Esophagus (tissue), 2 donors: ENCODE data around the gene SLC23A3. TPM values are rescaled to one million over a fixed set of nuclear protein-coding genes. Genes with fewer than 3 reads are reported as not detected.

Source experiments
- H3K27ac ChIP-seq, 2 donors: one replicate each; pipeline ENCODE4 v1.5.1; 2013; ENCODE audit warnings: low read depth in 2 of 2, mild to moderate bottlenecking in 2 of 2, inconsistent platforms in 1 of 2, low read length in 1 of 2, moderate library complexity in 1 of 2
- H3K27me3 ChIP-seq, 2 donors: one replicate each; pipeline ENCODE4 v1.6.1; 2013; ENCODE audit warnings: low read length in 2 of 2, control low read depth in 1 of 2, mild to moderate bottlenecking in 1 of 2; ENCODE audit not compliant: insufficient read depth in 2 of 2, control insufficient read depth in 1 of 2
- H3K36me3 ChIP-seq, 2 donors: one replicate each; pipeline ENCODE4 v1.6.1; 2013; ENCODE audit warnings: low read length in 1 of 2; ENCODE audit not compliant: control insufficient read depth in 2 of 2, insufficient read depth in 2 of 2
- H3K4me1 ChIP-seq, 2 donors: one replicate each; pipeline ENCODE4 v1.6.1; 2013; ENCODE audit warnings: low read length in 1 of 2; ENCODE audit not compliant: control insufficient read depth in 2 of 2, insufficient read depth in 2 of 2
- H3K4me3 ChIP-seq, 2 donors: one replicate each; pipeline ENCODE4 v1.5.1; 2013; ENCODE audit warnings: low read length in 2 of 2, mild to moderate bottlenecking in 2 of 2, low read depth in 1 of 2, moderate library complexity in 1 of 2
- H3K9me3 ChIP-seq, 2 donors: one replicate each; pipeline ENCODE4 v1.6.1; 2013; ENCODE audit warnings: mild to moderate bottlenecking in 2 of 2, low read depth in 1 of 2, low read length in 1 of 2, moderate library complexity in 1 of 2; ENCODE audit not compliant: control insufficient read depth in 2 of 2, insufficient read depth in 1 of 2
- WGBS, 2 donors: extraction: QIAGEN DNeasy Blood & Tissue Kit; methylation state at CpG; one replicate each; pipeline ENCODE4 v1.1.7; 2013; 5-methylcytosine and 5-hydroxymethylcytosine counted together
- polyA plus RNA-seq, 2 donors: library from polyadenylated mRNA; stranded (reverse); fragments of 200-250 nt; gene quantifications; one replicate each; pipeline ENCODE4 v1.2.3, GENCODE V29; 2013
- donor health status: healthy with polysubstance abuse.
- donor health status: Bipolar disorder and iron deficiency.

Gene SLC23A3
- polyA plus RNA-seq, 2 donors: 1.2 to 3.4 TPM

DNA sequence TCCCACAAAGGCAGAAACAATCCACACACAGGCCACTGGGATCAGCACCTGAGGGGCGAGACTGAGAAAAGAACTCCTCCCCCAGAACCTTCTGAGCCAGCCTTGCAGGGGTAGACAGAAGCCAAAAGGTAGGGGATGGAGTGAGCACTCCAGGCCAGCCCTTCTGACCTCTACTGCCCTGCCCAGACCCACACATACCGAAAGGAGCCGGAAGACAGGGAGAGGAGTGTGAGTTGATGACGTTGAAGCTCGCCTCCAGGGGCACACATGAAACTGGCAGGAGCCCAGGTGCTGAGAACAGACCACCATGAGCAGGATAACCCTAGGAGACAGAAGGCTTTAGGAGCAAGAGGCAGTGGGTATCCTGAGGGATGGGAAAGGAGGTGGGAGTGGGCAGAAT, 1.8 kb downstream of the SLC23A3 start:
- H3K36me3 ChIP-seq: peaks cover 0 to 8% of the 10 kb centered on the region in 2 donors
- 71 to 72% methylated on average over 5 of the region's 5 CpGs for WGBS, 2 donors
- no peaks in the 10 kb centered on the region for H3K27me3 ChIP-seq
- H3K4me3 ChIP-seq: no peak overlapping the region
- H3K4me1 ChIP-seq: peaks cover 0 to 3% of the 10 kb centered on the region in 2 donors
- no peak overlapping the region for H3K27ac ChIP-seq
- H3K9me3 ChIP-seq: no peaks in the 10 kb centered on the region

DNA sequence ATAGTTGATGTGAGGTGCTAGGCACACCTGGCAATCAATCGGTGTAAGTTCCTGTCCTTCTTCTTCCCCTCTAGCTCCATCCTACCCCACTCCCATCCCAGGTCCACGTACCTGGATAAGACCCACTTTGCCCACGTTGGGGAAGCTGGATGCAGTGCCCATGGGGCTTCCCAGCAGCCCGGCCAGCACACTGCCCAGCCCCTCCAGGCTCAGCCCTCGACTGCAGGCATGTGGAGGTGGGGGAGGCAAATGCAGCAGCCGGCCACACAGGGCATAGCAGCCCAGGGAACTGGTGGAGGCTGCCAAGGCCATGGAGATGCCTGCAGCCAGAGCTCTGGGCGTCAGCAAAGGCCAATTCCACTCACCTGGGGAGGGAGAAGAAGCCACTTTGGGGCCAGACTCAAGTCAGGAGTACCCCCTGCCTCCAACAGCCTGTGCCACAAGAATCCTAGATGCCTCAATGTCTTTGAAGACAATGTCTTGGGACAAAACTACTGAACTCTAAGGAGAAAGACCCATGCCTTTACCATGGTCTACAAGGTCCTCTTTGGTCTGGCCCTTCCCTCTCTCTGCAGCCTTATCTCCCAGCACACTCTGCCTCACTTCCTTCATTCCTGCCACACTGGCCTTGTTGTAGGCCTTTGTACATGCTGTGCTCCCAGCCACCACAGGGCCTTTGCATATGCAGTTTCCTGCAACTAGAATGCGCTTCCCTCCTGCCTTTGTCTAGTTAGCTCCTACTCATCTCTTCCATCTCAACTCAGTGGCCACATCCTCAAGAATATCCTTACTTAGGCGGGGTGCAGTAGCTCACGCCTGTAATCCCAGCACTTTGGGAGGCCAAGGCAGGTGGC, 4.5 kb downstream of the SLC23A3 start:
- Histone ChIP-seq H3K9me3 (no peaks in the 10 kb centered on the region), H3K36me3 (no peaks in the 10 kb centered on the region), H3K4me3 (no peak overlapping the region), H3K4me1 (no peaks in the 10 kb centered on the region), H3K27ac (no peak overlapping the region), H3K27me3 (no peaks in the 10 kb centered on the region)
- WGBS, 2 donors: 85 to 87% methylated on average over 10 of the region's 10 CpGs

DNA sequence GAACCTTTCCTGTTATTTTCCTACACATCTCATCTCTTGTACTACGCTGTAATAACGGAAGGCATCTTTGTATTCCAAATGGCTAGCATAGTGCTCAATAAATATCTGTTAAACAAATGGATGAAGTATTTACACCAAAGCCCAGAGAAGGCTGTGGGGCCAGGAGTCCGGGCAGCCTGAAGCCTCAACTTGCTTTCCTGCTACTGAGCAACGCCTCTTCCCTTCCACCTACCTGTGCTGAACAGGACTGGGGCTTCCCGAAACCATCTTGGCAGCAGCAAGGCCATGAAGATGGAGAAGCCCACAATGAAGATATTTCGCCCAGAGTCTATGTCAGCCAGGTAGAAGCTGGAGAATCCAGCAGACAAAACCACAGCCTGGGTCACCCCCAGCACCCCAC, 6.7 kb downstream of the SLC23A3 start:
- Histone ChIP-seq H3K9me3 (no peaks in the 10 kb centered on the region), H3K27ac (no peak overlapping the region), H3K4me1 (peaks cover 0 to 3% of the 10 kb centered on the region in 2 donors), H3K27me3 (no peaks in the 10 kb centered on the region), H3K36me3 (no peaks in the 10 kb centered on the region), H3K4me3 (no peak overlapping the region)
- 92 to 93% methylated on average over 6 of the region's 6 CpGs for WGBS, 2 donors

DNA sequence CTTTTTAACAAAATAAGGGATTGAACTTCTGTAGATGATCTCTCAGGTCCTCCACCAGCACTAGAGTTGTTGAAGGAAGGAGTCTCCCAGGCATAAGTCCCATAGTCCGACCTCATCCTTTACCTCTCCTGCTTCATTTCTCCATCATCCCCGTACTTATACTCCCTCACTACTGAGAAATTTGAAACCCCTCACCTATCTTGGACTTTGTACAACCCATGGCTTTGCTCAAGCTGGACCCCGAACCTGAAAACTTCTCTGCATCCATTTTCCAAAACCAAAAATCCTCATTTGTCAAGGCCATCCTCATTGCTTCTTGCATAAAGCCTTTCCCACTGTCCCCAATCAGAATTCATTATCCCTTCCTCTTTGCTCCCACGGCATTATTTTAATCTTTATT, 8.7 kb downstream of the SLC23A3 start:
- peaks cover 0 to 3% of the 10 kb centered on the region in 2 donors for H3K4me1 ChIP-seq
- no peaks in the 10 kb centered on the region for H3K27me3 ChIP-seq
- 70 to 72% methylated on average over 4 of the region's 4 CpGs for WGBS, 2 donors
- peak overlapping the region; percentile 93 to 96 for H3K27ac ChIP-seq
- no peaks in the 10 kb centered on the region for H3K9me3 ChIP-seq
- peak overlapping the region; percentile 64 to 70 for H3K4me3 ChIP-seq
- H3K36me3 ChIP-seq: peaks cover 3 to 4% of the 10 kb centered on the region in 2 donors

DNA sequence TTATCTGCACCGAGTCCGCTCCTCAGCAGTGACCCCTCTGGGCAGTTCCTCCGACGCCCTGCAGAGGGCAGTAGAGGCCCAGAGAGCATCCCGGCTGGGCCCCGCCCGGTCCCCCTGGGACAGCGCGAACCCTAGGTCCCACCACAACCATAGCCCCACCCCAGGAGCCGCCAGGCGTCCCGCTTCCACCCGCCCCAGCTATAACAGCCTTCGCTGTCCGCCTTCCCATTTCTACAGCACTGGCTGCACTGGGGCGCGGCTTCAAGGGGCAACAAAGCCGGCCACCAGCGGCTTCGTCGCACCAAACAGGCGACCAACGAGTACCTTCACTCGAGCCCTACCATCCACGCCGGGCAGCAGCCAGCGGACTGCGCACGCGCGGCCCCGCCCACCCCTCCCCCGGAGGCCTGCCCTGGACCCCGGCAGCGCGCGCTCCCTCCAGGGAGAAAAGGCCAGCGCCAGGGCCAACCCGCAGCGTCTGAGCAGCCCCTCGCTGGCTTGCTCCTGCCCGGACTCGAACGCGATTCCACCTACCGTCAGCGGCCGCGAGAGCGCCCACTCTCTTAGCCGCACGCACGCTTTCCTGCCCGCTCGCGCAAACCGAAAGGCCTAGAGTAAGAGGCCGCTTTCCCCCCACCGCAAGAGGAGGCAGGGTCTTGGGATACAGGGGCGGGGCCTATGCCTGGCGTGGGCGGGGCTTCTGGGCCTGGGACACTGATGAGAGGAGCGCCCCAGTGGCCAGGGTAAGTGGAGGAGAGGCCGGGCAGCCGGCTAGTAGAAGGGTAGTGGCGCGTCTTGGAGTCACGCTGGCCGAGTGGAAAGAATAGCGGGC, 9.4 kb downstream of the SLC23A3 start, which contains the start of gene NHEJ1:
NHEJ1 (minus strand) TSS at position 630 of the 832 bp plus-strand sequence. CDS start 2,453 bp downstream, outside the sequence.
- H3K4me3 ChIP-seq: peak within 1 kb of the TSS; percentile 64 to 70
- H3K36me3 ChIP-seq: peaks cover 3 to 4% of the 10 kb centered on the region in 2 donors
- H3K9me3 ChIP-seq: no peaks in the 10 kb centered on the region
- peak within 1 kb of the TSS; percentile 93 to 96 for H3K27ac ChIP-seq
- WGBS, 2 donors: 1% methylated on average over 61 to 70 of the region's 70 CpGs
- no peaks in the 10 kb centered on the region for H3K27me3 ChIP-seq
- H3K4me1 ChIP-seq: peaks cover 0 to 3% of the 10 kb centered on the region in 2 donors

DNA sequence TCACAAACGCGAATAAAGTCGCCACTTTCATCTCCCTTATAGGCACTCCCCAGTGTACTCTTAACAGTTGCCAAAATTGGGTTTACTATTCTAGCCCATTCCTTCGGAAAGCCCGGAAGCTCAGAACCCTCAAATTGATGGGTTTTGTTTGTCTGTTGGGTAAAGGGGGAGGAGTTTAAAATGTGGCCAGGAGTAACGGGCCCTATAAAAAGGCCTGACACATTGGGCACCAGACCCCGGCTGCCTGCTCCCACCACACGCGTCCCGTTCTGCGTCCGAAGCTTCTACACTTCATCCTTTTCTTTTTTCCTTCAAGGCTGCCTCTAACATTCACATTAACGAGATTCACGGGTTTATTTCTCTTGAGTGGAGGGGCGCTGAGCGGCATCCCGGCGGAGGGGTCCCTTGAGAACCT, 10.1 kb downstream of the SLC23A3 start:
- H3K9me3 ChIP-seq: no peaks in the 10 kb centered on the region
- no peaks in the 10 kb centered on the region for H3K27me3 ChIP-seq
- peaks cover 0 to 3% of the 10 kb centered on the region in 2 donors for H3K4me1 ChIP-seq
- H3K27ac ChIP-seq: peak overlapping the region; percentile 93 to 96
- WGBS, 2 donors: 4 to 7% methylated on average over 18 of the region's 18 CpGs
- peaks cover 3 to 4% of the 10 kb centered on the region in 2 donors for H3K36me3 ChIP-seq
- peak overlapping the region in 1 of 2 donors; percentile 64 for H3K4me3 ChIP-seq

DNA sequence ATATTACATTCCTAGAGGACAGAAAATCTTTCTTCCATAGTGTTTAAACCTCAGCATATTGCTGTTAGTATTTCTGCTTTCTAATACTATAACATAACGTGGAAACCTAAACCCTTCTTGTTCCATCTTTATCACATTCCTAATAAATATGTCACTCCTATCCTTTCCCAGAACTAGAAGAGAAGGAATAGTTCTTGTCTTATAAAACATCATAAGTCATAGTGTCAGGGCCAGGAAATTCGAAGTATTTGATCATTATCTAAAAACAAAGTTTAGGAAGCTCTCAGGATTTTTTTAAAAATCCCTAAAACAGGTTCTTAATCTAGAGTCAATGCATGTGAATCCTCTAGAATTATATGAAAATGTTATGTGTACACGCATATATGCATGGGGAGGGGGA, 11.2 kb downstream of the SLC23A3 start:
- Histone ChIP-seq H3K36me3 (peaks cover 3 to 4% of the 10 kb centered on the region in 2 donors), H3K27me3 (no peaks in the 10 kb centered on the region), H3K4me3 (no peak overlapping the region), H3K9me3 (no peaks in the 10 kb centered on the region), H3K4me1 (peaks cover 0 to 3% of the 10 kb centered on the region in 2 donors), H3K27ac (no peak overlapping the region)
- WGBS, 2 donors: 89 to 92% methylated on average over 3 of the region's 3 CpGs

DNA sequence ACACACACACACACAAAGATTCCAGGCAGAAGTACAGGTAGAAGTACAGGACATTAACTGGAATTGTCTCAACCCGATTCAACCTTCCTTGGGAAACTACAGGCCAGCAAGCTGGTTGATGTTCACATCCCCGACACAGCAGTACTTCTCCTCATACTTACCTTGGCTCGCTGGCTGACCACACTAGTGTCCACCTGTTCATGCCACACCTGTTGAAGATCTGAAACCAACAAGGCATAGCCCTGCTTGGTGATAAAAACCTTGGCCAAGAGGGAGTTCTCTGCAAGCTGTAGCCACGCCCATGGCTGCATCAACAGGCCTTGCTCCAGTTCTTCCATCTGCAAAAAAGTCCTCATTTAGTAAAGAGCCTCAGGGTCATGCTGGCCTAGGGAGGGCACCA, 11.8 kb downstream of the SLC23A3 start:
- WGBS, 2 donors: 93% methylated on average over 4 of the region's 4 CpGs
- Histone ChIP-seq H3K4me1 (peaks cover 0 to 3% of the 10 kb centered on the region in 2 donors), H3K4me3 (no peak overlapping the region), H3K27me3 (no peaks in the 10 kb centered on the region), H3K9me3 (no peaks in the 10 kb centered on the region), H3K36me3 (peaks cover 3 to 4% of the 10 kb centered on the region in 2 donors), H3K27ac (no peak overlapping the region)

DNA sequence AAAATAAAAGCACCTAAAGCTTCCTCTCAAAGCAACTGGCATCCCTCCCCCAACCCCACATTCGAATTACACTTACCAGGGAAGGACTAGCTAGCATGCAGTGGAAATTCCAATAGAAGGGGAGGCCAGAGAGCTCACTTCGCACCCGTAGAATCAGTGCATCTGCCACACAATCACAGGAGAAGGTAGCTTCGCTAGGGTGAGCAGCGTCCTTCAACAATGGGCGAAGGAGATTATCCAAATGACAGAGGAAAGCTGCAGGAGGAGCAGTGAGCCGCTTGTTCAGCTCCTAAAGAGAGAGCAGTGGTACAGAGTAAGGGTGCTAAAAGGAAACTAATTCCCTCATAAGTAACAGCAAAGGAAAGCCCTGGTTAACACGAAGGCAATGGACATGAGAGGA, 12.4 kb downstream of the SLC23A3 start:
- no peaks in the 10 kb centered on the region for H3K9me3 ChIP-seq
- WGBS, 2 donors: 88 to 92% methylated on average over 8 of the region's 8 CpGs
- H3K4me1 ChIP-seq: peaks cover 0 to 3% of the 10 kb centered on the region in 2 donors
- H3K27ac ChIP-seq: no peak overlapping the region
- peaks cover 3 to 4% of the 10 kb centered on the region in 2 donors for H3K36me3 ChIP-seq
- no peak overlapping the region for H3K4me3 ChIP-seq
- no peaks in the 10 kb centered on the region for H3K27me3 ChIP-seq
